ENCODE results near the gene BSDC1.
A peak's percentile ranks its signal among the peaks of the same experiment; 100 is the strongest.

The BSDC1 gene

DNA sequence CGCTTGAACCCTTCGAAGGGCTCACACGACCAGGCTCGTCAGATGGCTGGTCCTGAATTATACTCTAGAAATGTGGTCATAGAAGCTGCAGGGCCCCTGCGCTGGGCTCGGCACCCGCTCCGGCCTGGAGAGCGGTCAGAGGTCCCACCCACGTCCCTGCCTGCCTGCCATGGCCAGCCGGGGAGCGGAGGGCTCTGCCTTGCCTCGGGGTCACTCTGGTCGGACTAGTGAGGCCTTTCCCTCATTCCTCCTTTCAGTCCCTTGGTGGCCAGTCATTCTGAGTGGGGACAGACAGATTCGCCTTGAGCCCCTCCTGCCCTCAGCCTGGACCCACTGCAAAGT, 57.7 kb downstream of the BSDC1 start:
- Histone ChIP-seq H3K27ac (ENCODE audit: low read depth, low read length) (no peak overlapping the region), H3K9me2 (replicated peaks; ENCODE audit: insufficient read depth, low read length) (no peaks in the 10 kb centered on the region), H3K9me3 (ENCODE audit: insufficient read depth, low read length) (no peaks in the 10 kb centered on the region), H3K4me2 (ENCODE audit: low read depth, low read length, poor library complexity, severe bottlenecking) (peak overlapping the region; percentile 62), H3K79me2 (ENCODE audit: insufficient read depth, low read length) (peaks cover 10% of the 10 kb centered on the region; the same call in 1 of the 2 replicates), H3K36me3 (ENCODE audit: low read length) (no peaks in the 10 kb centered on the region; the same call in 1 of the 2 replicates), H3K27me3 (ENCODE audit: low read length) (no peaks in the 10 kb centered on the region), H3K9ac (ENCODE audit: low read length) (0 out of 2 replicates have a peak overlapping the region, but pooled peaks have one; percentile 66), H3K4me3 (ENCODE audit: insufficient read depth, low read length, poor library complexity, severe bottlenecking) (no peak overlapping the region), H4K20me1 (ENCODE audit: low read depth, low read length) (no peaks in the 10 kb centered on the region), H3F3A (ENCODE audit: insufficient read depth) (peaks cover 33% of the 10 kb centered on the region), H2AFZ (ENCODE audit: low read depth, low read length, severe bottlenecking) (no peak overlapping the region)
- TF ChIP-seq EZH2phosphoT487 (conservative IDR thresholded peaks at IDR 0.05; ENCODE audit: low read length): no peak
- TF ChIP-seq, protein P1, sequence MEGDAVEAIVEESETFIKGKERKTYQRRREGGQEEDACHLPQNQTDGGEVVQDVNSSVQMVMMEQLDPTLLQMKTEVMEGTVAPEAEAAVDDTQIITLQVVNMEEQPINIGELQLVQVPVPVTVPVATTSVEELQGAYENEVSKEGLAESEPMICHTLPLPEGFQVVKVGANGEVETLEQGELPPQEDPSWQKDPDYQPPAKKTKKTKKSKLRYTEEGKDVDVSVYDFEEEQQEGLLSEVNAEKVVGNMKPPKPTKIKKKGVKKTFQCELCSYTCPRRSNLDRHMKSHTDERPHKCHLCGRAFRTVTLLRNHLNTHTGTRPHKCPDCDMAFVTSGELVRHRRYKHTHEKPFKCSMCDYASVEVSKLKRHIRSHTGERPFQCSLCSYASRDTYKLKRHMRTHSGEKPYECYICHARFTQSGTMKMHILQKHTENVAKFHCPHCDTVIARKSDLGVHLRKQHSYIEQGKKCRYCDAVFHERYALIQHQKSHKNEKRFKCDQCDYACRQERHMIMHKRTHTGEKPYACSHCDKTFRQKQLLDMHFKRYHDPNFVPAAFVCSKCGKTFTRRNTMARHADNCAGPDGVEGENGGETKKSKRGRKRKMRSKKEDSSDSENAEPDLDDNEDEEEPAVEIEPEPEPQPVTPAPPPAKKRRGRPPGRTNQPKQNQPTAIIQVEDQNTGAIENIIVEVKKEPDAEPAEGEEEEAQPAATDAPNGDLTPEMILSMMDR (IDR thresholded peaks at IDR 0.05; ENCODE audit: insufficient read depth, low read length, poor library complexity, severe bottlenecking): no peak

GRCh38 chr1:32335790-32336590, 58.3 kb downstream of the BSDC1 start, which contains the start of gene MARCKSL1:
MARCKSL1 (minus strand) TSS chr1:32336233; CDS start chr1:32336033, 200 bp downstream.
- peak within 1 kb of the TSS; percentile 68 for H3K27ac ChIP-seq (ENCODE audit: low read depth, low read length)
- H4K20me1 ChIP-seq (ENCODE audit: low read depth, low read length): no peaks in the 10 kb centered on the region
- H3F3A ChIP-seq (ENCODE audit: insufficient read depth): peaks cover 39% of the 10 kb centered on the region
- H3K27me3 ChIP-seq (ENCODE audit: low read length): no peaks in the 10 kb centered on the region
- peak within 1 kb of the TSS; percentile 91 for H3K4me3 ChIP-seq (ENCODE audit: insufficient read depth, low read length, poor library complexity, severe bottlenecking)
- TF ChIP-seq EZH2phosphoT487 (conservative IDR thresholded peaks at IDR 0.05; ENCODE audit: low read length): no peak
- peak within 1 kb of the TSS; percentile 66 for H3K9ac ChIP-seq (ENCODE audit: low read length)
- no peaks in the 10 kb centered on the region for H3K9me3 ChIP-seq (ENCODE audit: insufficient read depth, low read length)
- H3K36me3 ChIP-seq (ENCODE audit: low read length): no peaks in the 10 kb centered on the region; the same call in 1 of the 2 replicates
- no peaks in the 10 kb centered on the region for H3K9me2 ChIP-seq (replicated peaks; ENCODE audit: insufficient read depth, low read length)
- peak within 1 kb of the TSS; percentile 62 for H3K4me2 ChIP-seq (ENCODE audit: low read depth, low read length, poor library complexity, severe bottlenecking)
- peaks cover 10% of the 10 kb centered on the region; the same call in 1 of the 2 replicates for H3K79me2 ChIP-seq (ENCODE audit: insufficient read depth, low read length)
- H2AFZ ChIP-seq (ENCODE audit: low read depth, low read length, severe bottlenecking): no peak within 1 kb of the TSS

- peaks cover 39% of the 10 kb centered on the region for H3F3A ChIP-seq (ENCODE audit: insufficient read depth)
- H4K20me1 ChIP-seq (ENCODE audit: low read depth, low read length): no peaks in the 10 kb centered on the region
- H3K79me2 ChIP-seq (ENCODE audit: insufficient read depth, low read length): peaks cover 10% of the 10 kb centered on the region; the same call in 1 of the 2 replicates
- TF ChIP-seq, protein P1 (IDR thresholded peaks at IDR 0.05; ENCODE audit: insufficient read depth, low read length, poor library complexity, severe bottlenecking): no peak
- TF ChIP-seq EZH2phosphoT487 (conservative IDR thresholded peaks at IDR 0.05; ENCODE audit: low read length): no peak
- H3K9me2 ChIP-seq (replicated peaks; ENCODE audit: insufficient read depth, low read length): no peaks in the 10 kb centered on the region
- H3K4me3 ChIP-seq (ENCODE audit: insufficient read depth, low read length, poor library complexity, severe bottlenecking): peak overlapping the region; percentile 91
- peak overlapping the region; percentile 62 for H3K4me2 ChIP-seq (ENCODE audit: low read depth, low read length, poor library complexity, severe bottlenecking)
- peak overlapping the region; percentile 68 for H3K27ac ChIP-seq (ENCODE audit: low read depth, low read length)
- no peaks in the 10 kb centered on the region for H3K9me3 ChIP-seq (ENCODE audit: insufficient read depth, low read length)
- no peaks in the 10 kb centered on the region; the same call in 1 of the 2 replicates for H3K36me3 ChIP-seq (ENCODE audit: low read length)
- H2AFZ ChIP-seq (ENCODE audit: low read depth, low read length, severe bottlenecking): no peak overlapping the region
- no peaks in the 10 kb centered on the region for H3K27me3 ChIP-seq (ENCODE audit: low read length)
- H3K9ac ChIP-seq (ENCODE audit: low read length): peak overlapping the region; percentile 66
Measured at GRCh38 chr1:32335535-32335789, 58.8 kb downstream of the BSDC1 start.

Data from SU-DHL-6 (cell line).